GM10266 (cell line): Measurements from ENCODE around the gene TMEM232.
A peak's percentile ranks its signal among the peaks of the same experiment; 100 is the strongest.

ENCODE experiments used
- DNase-seq: peaks from one replicate; pipeline ENCODE4 v3.0.0; 2012; ENCODE audit errors: extremely low spot score
- TF ChIP-seq, protein P1 (sequence below): IDR thresholded peaks from 2 replicates; pipeline ENCODE4 v1.5.1; 2012; ENCODE audit warnings: mild to moderate bottlenecking, low read depth; ENCODE audit not compliant: control insufficient read depth, insufficient read depth; ENCODE audit errors: missing control alignments

TMEM232 gene

GRCh38 chr5:110442856-110443255, 283.6 kb downstream of the TMEM232 start:
- TF ChIP-seq, protein P1, sequence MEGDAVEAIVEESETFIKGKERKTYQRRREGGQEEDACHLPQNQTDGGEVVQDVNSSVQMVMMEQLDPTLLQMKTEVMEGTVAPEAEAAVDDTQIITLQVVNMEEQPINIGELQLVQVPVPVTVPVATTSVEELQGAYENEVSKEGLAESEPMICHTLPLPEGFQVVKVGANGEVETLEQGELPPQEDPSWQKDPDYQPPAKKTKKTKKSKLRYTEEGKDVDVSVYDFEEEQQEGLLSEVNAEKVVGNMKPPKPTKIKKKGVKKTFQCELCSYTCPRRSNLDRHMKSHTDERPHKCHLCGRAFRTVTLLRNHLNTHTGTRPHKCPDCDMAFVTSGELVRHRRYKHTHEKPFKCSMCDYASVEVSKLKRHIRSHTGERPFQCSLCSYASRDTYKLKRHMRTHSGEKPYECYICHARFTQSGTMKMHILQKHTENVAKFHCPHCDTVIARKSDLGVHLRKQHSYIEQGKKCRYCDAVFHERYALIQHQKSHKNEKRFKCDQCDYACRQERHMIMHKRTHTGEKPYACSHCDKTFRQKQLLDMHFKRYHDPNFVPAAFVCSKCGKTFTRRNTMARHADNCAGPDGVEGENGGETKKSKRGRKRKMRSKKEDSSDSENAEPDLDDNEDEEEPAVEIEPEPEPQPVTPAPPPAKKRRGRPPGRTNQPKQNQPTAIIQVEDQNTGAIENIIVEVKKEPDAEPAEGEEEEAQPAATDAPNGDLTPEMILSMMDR: no peak
- no peak for DNase-seq

DNA sequence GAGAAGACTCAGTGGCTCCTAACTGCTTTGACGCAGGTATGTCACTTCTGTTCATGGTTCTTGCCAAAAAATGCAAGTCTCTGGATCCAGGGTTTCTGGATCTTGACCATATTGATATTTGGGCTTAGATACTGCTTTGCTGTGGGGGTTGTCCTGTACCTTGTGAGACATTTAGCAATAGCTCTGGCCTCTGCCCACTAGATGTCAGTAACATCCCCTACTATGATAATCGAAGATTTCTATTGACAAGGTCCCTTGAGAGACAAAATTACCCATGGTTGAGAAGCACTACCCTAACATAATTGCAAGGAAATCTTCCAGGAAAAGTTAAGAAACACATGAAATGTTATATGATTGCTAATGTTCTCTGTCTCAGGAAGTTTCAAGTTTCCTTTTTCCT, 285.4 kb downstream of the TMEM232 start:
- DNase-seq: peak; percentile 19

GRCh38 chr5:110440058-110440457, 286.4 kb downstream of the TMEM232 start:
- no peak for DNase-seq
- TF ChIP-seq, protein P1: no peak

More for the DNA sequence above, 285.4 kb downstream of the TMEM232 start:
- TF ChIP-seq, protein P1: peak; percentile 51

DNA sequence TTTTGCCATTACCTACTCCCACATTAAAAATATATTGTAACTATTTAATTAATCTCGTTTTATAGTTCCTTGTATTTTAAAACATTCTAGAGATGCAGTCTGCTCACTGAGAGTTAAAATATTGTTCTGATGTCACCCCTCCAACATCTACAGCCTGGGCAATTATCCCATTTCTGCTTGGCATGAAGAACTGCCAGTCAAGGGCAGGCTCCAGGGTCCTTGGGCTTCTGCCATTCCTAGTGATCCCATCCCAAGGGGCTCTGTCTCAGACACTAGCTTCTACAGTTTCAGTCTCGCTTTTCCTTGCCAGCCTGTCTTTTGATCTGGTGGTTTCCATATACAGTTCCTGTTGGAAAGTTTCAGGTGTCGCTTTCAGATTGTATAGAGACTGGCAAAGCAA, 287.2 kb downstream of the TMEM232 start:
- TF ChIP-seq, protein P1: no peak

GRCh38 chr5:110435207-110435606, 291.3 kb downstream of the TMEM232 start:
- TF ChIP-seq, protein P1: no peak
- no peak for DNase-seq

More for the DNA sequence above, 287.2 kb downstream of the TMEM232 start:
- DNase-seq: no peak

- no peak for DNase-seq
- TF ChIP-seq, protein P1: no peak
Measured at GRCh38 chr5:110431603-110432002, 294.9 kb downstream of the TMEM232 start.

DNA sequence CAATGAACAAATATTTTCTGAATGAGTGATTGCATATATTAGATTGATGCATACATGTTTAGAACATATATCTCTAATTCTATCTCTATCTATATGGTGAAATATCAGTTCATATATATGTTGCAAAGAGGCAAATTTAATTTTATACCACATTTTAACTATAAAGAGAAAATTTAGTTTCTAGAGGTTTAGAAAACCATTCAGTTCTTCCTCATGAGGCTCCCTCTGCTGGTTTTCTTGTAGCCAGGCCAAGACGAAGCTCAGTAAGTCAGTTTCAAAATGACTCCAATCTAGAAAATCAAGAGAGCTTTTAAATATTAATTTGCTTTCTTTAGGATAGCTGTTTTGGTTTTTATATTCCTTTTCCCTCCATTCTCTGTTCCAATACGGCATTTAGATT, 312.1 kb downstream of the TMEM232 start:
- peak; percentile 12 for DNase-seq
- TF ChIP-seq, protein P1: peak; percentile 46
